Caco-2 (cell line): Measurements from ENCODE around the gene FKBP1B. TPM values are rescaled to one million over a fixed set of nuclear protein-coding genes. Genes with fewer than 3 reads are reported as not detected.

Source experiments
- BruUV-seq: library from RNA; stranded (reverse); fragments of 400-500 nt; replicated peaks from 2 replicates; lab custom pipeline; 2021; lab: Mats Ljungman, UMichigan
- CTCF ChIA-PET: fragments of 300-600 bp; sonication (Branson Sonifier 250); formaldehyde crosslinking; loops from one replicate; lab custom pipeline; 2022; ENCODE audit warnings: antibody characterized with exemption; lab: Charles Lee
- POLR2A ChIA-PET: fragments of 300-600 bp; sonication (Branson Sonifier 250); formaldehyde crosslinking; loops from one replicate; lab custom pipeline; 2022; ENCODE audit warnings: antibody characterized with exemption; lab: Charles Lee
- DNase-seq, 2 experiments: peaks; one replicate each; pipeline versions ENCODE4 v3.0.0 to v3.0.0-alpha.2; 2020 to 2022
- H3K27me3 ChIP-seq: replicated peaks from 2 replicates; pipeline ENCODE4 v1.6.0; 2011; ENCODE audit warnings: low read length; ENCODE audit not compliant: control insufficient read depth, insufficient read depth
- H3K36me3 ChIP-seq: 2 replicates; pipeline ENCODE4 v1.5.1; 2011; ENCODE audit warnings: low read length; ENCODE audit not compliant: control insufficient read depth, insufficient read depth
- H3K4me1 ChIP-seq: fragments of 250-450 bp; sonication (Bioruptor Pico); 2 replicates; pipeline ENCODE4 v1.5.1; 2020; ENCODE audit warnings: mild to moderate bottlenecking
- H3K4me3 ChIP-seq: 2 replicates; pipeline ENCODE4 v1.5.1; 2011; ENCODE audit warnings: low read depth, mild to moderate bottlenecking, control low read depth, low read length
- H3K9me3 ChIP-seq: fragments of 250-450 bp; sonication (Bioruptor Pico); 2 replicates; pipeline ENCODE4 v1.5.1; 2020; ENCODE audit warnings: mild to moderate bottlenecking, moderate library complexity
- H3K27ac Mint-ChIP-seq: one replicate; pipeline ENCODE4 v1.8.0; 2022; ENCODE audit warnings: mixed read lengths; ENCODE audit not compliant: unreplicated experiment
- H3K27me3 Mint-ChIP-seq: one replicate; pipeline ENCODE4 v1.8.0; 2022; ENCODE audit warnings: mixed read lengths; ENCODE audit not compliant: insufficient read depth, unreplicated experiment
- H3K36me3 Mint-ChIP-seq: one replicate; pipeline ENCODE4 v1.8.0; 2022; ENCODE audit warnings: mild to moderate bottlenecking, mixed read lengths; ENCODE audit not compliant: insufficient read depth, unreplicated experiment
- H3K4me1 Mint-ChIP-seq: one replicate; pipeline ENCODE4 v1.8.0; 2022; ENCODE audit warnings: low read depth, mixed read lengths; ENCODE audit not compliant: unreplicated experiment
- H3K4me3 Mint-ChIP-seq: one replicate; pipeline ENCODE4 v1.8.0; 2022; ENCODE audit warnings: mild to moderate bottlenecking, moderate library complexity, mixed read lengths; ENCODE audit not compliant: unreplicated experiment
- H3K9me3 Mint-ChIP-seq: one replicate; pipeline ENCODE4 v1.8.0; 2022; ENCODE audit warnings: mixed read lengths; ENCODE audit not compliant: unreplicated experiment
- CTCF ChIP-seq, 2 experiments: fragments of 200-600 bp in 1 of 2; IDR thresholded peaks; 1 replicate in 1 of 2; 2 replicates in 1 of 2; pipeline versions ENCODE4 v1.5.1 to v1.8.0; 2011 to 2022; ENCODE audit warnings: antibody characterized with exemption in 1 of 2, control low read depth in 1 of 2, inconsistent platforms in 1 of 2, low read depth in 1 of 2, low read length in 1 of 2, mild to moderate bottlenecking in 1 of 2, moderate library complexity in 1 of 2; ENCODE audit not compliant: insufficient read depth in 1 of 2, severe bottlenecking in 1 of 2, unreplicated experiment in 1 of 2
- intact Hi-C: fragments of 100-400 bp; cut with micrococcal nuclease; formaldehyde crosslinking; loops from one replicate; pipeline ENCODE4 v1.10.0; 2022; ENCODE audit not compliant: unreplicated experiment
- total RNA-seq: library from RNA; stranded (reverse); gene quantifications from 2 replicates; pipeline ENCODE4 v1.2.3, GENCODE V29; 2022

Gene FKBP1B
- total RNA-seq, 1 experiment from 2014 or later = 3.2 TPM

GRCh38 chr2:24111407-24111901 is 61.9 kb downstream of the FKBP1B start:
- intact Hi-C loops = no loop called here
- Mint-ChIP-seq H3K27me3 (no peaks in the 10 kb centered on the region), H3K4me3 (no peak overlapping the region), H3K9me3 (peaks cover 25% of the 10 kb centered on the region), H3K36me3 (no peaks in the 10 kb centered on the region), H3K4me1 (peaks cover 23% of the 10 kb centered on the region), H3K27ac (peak overlapping the region; percentile 73)
- no peak for TF ChIP-seq CTCF (IDR thresholded peaks at IDR 0.05; ENCODE audit: insufficient read depth in 1 of 2, low read depth in 1 of 2, low read length in 1 of 2, severe bottlenecking in 1 of 2, unreplicated experiment in 1 of 2)
- POLR2A ChIA-PET = interaction anchor here (0.9 to 1.9 kb wide), 2 partner anchors 27 to 64 kb away, joined by 5 to 7 read pairs; partner anchors contain the start of genes TP53I3 and WDCP
- CTCF ChIA-PET = interaction anchor here (2.5 kb wide), 1 partner anchor 27 kb away, joined by 17 read pairs; the partner anchor contains the start of gene TP53I3
- Histone ChIP-seq H3K36me3 (no peaks in the 10 kb centered on the region), H3K4me1 (peaks cover 21% of the 10 kb centered on the region), H3K4me3 (no peak overlapping the region), H3K9me3 (0 out of 2 replicates have a peak, but pooled peaks cover 5% of the 10 kb centered on the region), H3K27me3 (no peaks in the 10 kb centered on the region)
- peak in 1 of 2 experiments; percentile 13 for DNase-seq
- BruUV-seq = no TSS peak

Other genes with a start within 250 kb of the FKBP1B start
- gene ATAD2B, start 122.6 kb upstream of the FKBP1B start, total RNA-seq = 28.9 and 32.1 TPM in 2 replicates
- gene UBXN2A, start 109.3 kb upstream of the FKBP1B start, total RNA-seq = 21.6 and 22.0 TPM in 2 replicates
- 0.44 and 0.48 TPM in 2 replicates for gene MFSD2B, start 39.7 kb upstream of the FKBP1B start, total RNA-seq
- 10.4 and 13.0 TPM in 2 replicates for gene WDCP, start 2.4 kb upstream of the FKBP1B start, total RNA-seq
- gene SF3B6, start 26.6 kb downstream of the FKBP1B start, total RNA-seq = 183 and 184 TPM in 2 replicates
- 24.8 and 28.1 TPM in 2 replicates for gene TP53I3, start 35.1 kb downstream of the FKBP1B start, total RNA-seq
- 1.3 and 1.4 TPM in 2 replicates for gene PFN4, start 73.6 kb downstream of the FKBP1B start, total RNA-seq
- gene FAM228B, start 73.7 kb downstream of the FKBP1B start, total RNA-seq = 6.7 and 7.9 TPM in 2 replicates
- gene FAM228A, start 125.3 kb downstream of the FKBP1B start, total RNA-seq = not detected in 2 replicates